ENCODE data around the gene PHC2.

The PHC2 gene

GRCh38 chr1:33430692-33431593 lies at the start of gene PHC2:
Gene PHC2, minus strand, starts transcription at chr1:33431095. Its CDS starts 55,556 bp downstream, at chr1:33375539.
- DNase-seq: peak; percentile 98

GRCh38 chr1:33477451-33477850 lies 46.6 kb upstream of the PHC2 start:
- no peak for DNase-seq

- DNase-seq: no peak
Observed at GRCh38 chr1:33473900-33474299, 43.0 kb upstream of the PHC2 start.

- DNase-seq: peak; percentile 99
Observed at GRCh38 chr1:33472269-33472980, 41.5 kb upstream of the PHC2 start, which contains the start of gene ZSCAN20. Gene ZSCAN20, plus strand, starts transcription at chr1:33472645. Its CDS starts 6,644 bp downstream, at chr1:33479289.

GRCh38 chr1:33471416-33471815 lies 40.5 kb upstream of the PHC2 start:
- no peak for DNase-seq

GRCh38 chr1:33470495-33471012 lies 39.7 kb upstream of the PHC2 start:
- DNase-seq: peak; percentile 95

GRCh38 chr1:33469691-33470090 lies 38.8 kb upstream of the PHC2 start:
- peak; percentile 37 for DNase-seq

GRCh38 chr1:33468967-33469366 lies 38.1 kb upstream of the PHC2 start:
- no peak for DNase-seq

- no peak for DNase-seq
Observed at GRCh38 chr1:33468531-33468930, 37.6 kb upstream of the PHC2 start.

GRCh38 chr1:33468011-33468410 lies 37.1 kb upstream of the PHC2 start:
- no peak for DNase-seq

- no peak for DNase-seq
Observed at GRCh38 chr1:33466159-33466558, 35.3 kb upstream of the PHC2 start.

GRCh38 chr1:33465316-33465715 lies 34.4 kb upstream of the PHC2 start:
- no peak for DNase-seq

- DNase-seq: no peak
Observed at GRCh38 chr1:33464552-33464951, 33.7 kb upstream of the PHC2 start.

- DNase-seq: no peak
Observed at GRCh38 chr1:33462405-33463164, 31.7 kb upstream of the PHC2 start.

GRCh38 chr1:33460947-33461629 lies 30.2 kb upstream of the PHC2 start:
- no peak for DNase-seq

- no peak for DNase-seq
Observed at GRCh38 chr1:33460144-33460543, 29.2 kb upstream of the PHC2 start.

GRCh38 chr1:33459691-33460090 lies 28.8 kb upstream of the PHC2 start:
- no peak for DNase-seq

- DNase-seq: peak; percentile 55
Observed at GRCh38 chr1:33456502-33456886, 25.6 kb upstream of the PHC2 start.

- DNase-seq: peak; percentile 87
Observed at GRCh38 chr1:33455539-33456501, 24.9 kb upstream of the PHC2 start.

- no peak for DNase-seq
Observed at GRCh38 chr1:33454646-33455282, 23.9 kb upstream of the PHC2 start.

GRCh38 chr1:33446590-33446989 lies 15.7 kb upstream of the PHC2 start:
- no peak for DNase-seq
